CD4-positive, alpha-beta T cell treated with Interleukin-15 for 1 hour (primary cell): ENCODE results near the gene TMEM185A.
"Not testable (repeated sequence)": the region's sequence is repeated elsewhere in the genome, so short reads cannot be mapped to it uniquely, and the experiment has no call there.

Source experiments
- DNase-seq: peaks from one replicate; pipeline ENCODE4 v3.0.0-alpha.2; 2020

The TMEM185A gene

GRCh38 chrX:149619662-149620061 lies 11.9 kb downstream of the TMEM185A start:
- DNase-seq = not testable (repeated sequence)

GRCh38 chrX:149618871-149619270 lies 12.7 kb downstream of the TMEM185A start:
- DNase-seq = no peak

- no peak for DNase-seq
These were observed 19.9 kb downstream of the TMEM185A start for GRCh38 chrX:149611623-149612175.

- no peak for DNase-seq
These were observed 21.1 kb downstream of the TMEM185A start for GRCh38 chrX:149610511-149610910.

- no peak for DNase-seq
These were observed 23.9 kb downstream of the TMEM185A start for GRCh38 chrX:149607699-149608098.

- DNase-seq = not testable (repeated sequence)
These were observed 26.2 kb downstream of the TMEM185A start for GRCh38 chrX:149605248-149605885.

- DNase-seq = not testable (repeated sequence)
These were observed 33.0 kb downstream of the TMEM185A start for GRCh38 chrX:149598603-149599002.

GRCh38 chrX:149595943-149596342 lies 35.6 kb downstream of the TMEM185A start:
- DNase-seq = not testable (repeated sequence)

- DNase-seq = not testable (repeated sequence)
These were observed 36.4 kb downstream of the TMEM185A start, which contains the start of gene HSFX2 for GRCh38 chrX:149595214-149595613. Gene HSFX2, minus strand, starts transcription at chrX:149595314. Its CDS starts 614 bp downstream, at chrX:149594700.

- not testable (repeated sequence) for DNase-seq
These were observed 40.6 kb downstream of the TMEM185A start for GRCh38 chrX:149590993-149591392.

- DNase-seq = not testable (repeated sequence)
These were observed 44.2 kb downstream of the TMEM185A start, which contains the start of gene MAGEA9B for GRCh38 chrX:149587359-149587758. Gene MAGEA9B, minus strand, starts transcription at chrX:149587459. Its CDS starts 4,280 bp downstream, at chrX:149583179.

GRCh38 chrX:149585631-149586030 lies 46.0 kb downstream of the TMEM185A start:
- DNase-seq = not testable (repeated sequence)

- not testable (repeated sequence) for DNase-seq
These were observed 58.1 kb downstream of the TMEM185A start for GRCh38 chrX:149573456-149573855.

- no peak for DNase-seq
These were observed 58.8 kb downstream of the TMEM185A start for GRCh38 chrX:149572743-149573142.

- no peak for DNase-seq
These were observed 59.8 kb downstream of the TMEM185A start for GRCh38 chrX:149571770-149572169.

- no peak for DNase-seq
These were observed 60.9 kb downstream of the TMEM185A start for GRCh38 chrX:149570668-149571067.

GRCh38 chrX:149569770-149570169 lies 61.8 kb downstream of the TMEM185A start:
- no peak for DNase-seq

GRCh38 chrX:149568701-149569296 lies 62.8 kb downstream of the TMEM185A start:
- no peak for DNase-seq

- no peak for DNase-seq
These were observed 63.8 kb downstream of the TMEM185A start for GRCh38 chrX:149567621-149568417.

- DNase-seq = no peak
These were observed 68.2 kb downstream of the TMEM185A start for GRCh38 chrX:149563359-149563758.

- DNase-seq = not testable (repeated sequence)
These were observed 76.3 kb downstream of the TMEM185A start for GRCh38 chrX:149555251-149555650.

GRCh38 chrX:149551939-149552248 lies 79.7 kb downstream of the TMEM185A start:
- DNase-seq = not testable (repeated sequence)

GRCh38 chrX:149551245-149551938 lies 80.2 kb downstream of the TMEM185A start:
- DNase-seq = not testable (repeated sequence)
